ENCODE data around the gene NBPF3. TPM values are rescaled to one million over a fixed set of nuclear protein-coding genes. Genes with fewer than 3 reads are reported as not detected.
"Not testable (repeated sequence)": the region's sequence is repeated elsewhere in the genome, so short reads cannot be mapped to it uniquely, and the experiment has no call there.

NBPF3 gene
- total and polyA plus RNA-seq, 3 donors from 2014 or later = 38.3 to 49.1 (median 42.0) TPM

DNA sequence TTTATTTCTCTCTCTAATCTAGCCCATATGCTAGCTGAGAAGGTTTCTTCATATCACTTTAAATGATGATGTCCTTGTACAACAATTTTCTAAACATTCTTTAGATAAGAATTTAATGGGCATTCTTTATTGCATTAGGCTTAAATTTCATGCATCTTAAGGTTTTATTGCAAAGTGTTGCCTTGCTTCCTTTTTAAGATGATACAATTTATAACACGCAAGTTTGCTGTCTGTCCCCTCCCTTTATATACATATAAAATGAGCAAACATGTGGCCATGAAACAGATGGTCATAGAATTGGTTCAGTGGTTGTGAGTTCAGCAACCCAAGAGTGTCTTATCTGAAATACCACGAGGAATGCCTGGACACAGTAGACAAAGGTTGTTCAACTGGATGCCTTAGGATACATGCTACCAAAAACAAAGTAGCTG, 12.1 kb downstream of the NBPF3 start:
- H3K27ac ChIP-seq = no peak overlapping the region
- DNase-seq = no peak
- intact Hi-C loops (cut with DNase I; ENCODE audit: low total_unique reads) = no loop called here
- H3K27me3 ChIP-seq = no peaks in the 10 kb centered on the region
- no peaks in the 10 kb centered on the region for H3K36me3 ChIP-seq (ENCODE audit: low read depth, missing control alignments)
- no peak overlapping the region for H3K4me3 ChIP-seq
- WGBS, 2 donors = 54 to 58% methylated on average over 2 of the region's 2 CpGs
- H3K9me3 ChIP-seq = no peaks in the 10 kb centered on the region
- TF ChIP-seq, protein P1, sequence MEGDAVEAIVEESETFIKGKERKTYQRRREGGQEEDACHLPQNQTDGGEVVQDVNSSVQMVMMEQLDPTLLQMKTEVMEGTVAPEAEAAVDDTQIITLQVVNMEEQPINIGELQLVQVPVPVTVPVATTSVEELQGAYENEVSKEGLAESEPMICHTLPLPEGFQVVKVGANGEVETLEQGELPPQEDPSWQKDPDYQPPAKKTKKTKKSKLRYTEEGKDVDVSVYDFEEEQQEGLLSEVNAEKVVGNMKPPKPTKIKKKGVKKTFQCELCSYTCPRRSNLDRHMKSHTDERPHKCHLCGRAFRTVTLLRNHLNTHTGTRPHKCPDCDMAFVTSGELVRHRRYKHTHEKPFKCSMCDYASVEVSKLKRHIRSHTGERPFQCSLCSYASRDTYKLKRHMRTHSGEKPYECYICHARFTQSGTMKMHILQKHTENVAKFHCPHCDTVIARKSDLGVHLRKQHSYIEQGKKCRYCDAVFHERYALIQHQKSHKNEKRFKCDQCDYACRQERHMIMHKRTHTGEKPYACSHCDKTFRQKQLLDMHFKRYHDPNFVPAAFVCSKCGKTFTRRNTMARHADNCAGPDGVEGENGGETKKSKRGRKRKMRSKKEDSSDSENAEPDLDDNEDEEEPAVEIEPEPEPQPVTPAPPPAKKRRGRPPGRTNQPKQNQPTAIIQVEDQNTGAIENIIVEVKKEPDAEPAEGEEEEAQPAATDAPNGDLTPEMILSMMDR (IDR thresholded peaks at IDR 0.05) = no peak
- no peak for TF ChIP-seq POLR2A (IDR thresholded peaks at IDR 0.05)
- no peaks in the 10 kb centered on the region for H3K4me1 ChIP-seq

DNA sequence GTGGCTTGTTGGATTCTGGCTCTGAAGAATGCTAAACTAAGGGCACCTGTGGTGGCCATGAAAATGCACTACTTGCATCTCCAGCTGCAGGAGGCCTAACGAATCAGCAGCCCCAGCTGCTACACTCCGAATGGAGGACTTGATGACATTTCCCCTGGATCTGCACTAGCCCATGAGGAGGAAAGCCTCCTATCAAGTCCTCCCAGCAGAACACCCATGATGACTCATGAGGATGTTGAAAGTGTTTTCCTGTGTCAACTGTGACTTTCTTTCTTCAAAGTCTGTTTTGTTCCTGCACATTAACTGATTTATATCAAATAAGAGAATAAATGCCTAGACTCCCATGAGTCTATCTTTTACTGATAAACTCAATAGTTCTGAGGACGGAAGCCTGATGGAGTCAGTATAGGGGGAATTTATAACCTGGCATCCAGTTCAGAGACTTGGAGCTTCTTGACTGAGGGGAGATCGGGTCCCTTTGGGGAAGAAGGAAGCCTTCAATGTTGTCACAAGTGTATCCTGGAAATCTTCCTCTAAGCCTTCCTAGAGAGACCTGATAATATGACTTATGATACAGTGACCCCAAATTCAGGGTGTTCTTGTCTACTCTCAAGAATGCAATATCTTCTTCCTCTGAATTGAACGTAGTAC, 14.2 kb downstream of the NBPF3 start:
- H3K9me3 ChIP-seq; DNase-seq; H3K4me1 ChIP-seq; intact Hi-C loops (cut with DNase I; ENCODE audit: low total_unique reads); H3K36me3 ChIP-seq (ENCODE audit: low read depth, missing control alignments); H3K27me3 ChIP-seq; H3K27ac ChIP-seq; H3K4me3 ChIP-seq: not testable (repeated sequence)
- WGBS, 2 donors = 81 to 82% methylated on average over 4 to 5 of the region's 5 CpGs

GRCh38 chr1:21454904-21455303, 15.0 kb downstream of the NBPF3 start:
- H3K4me1 ChIP-seq; H3K9me3 ChIP-seq; H3K27ac ChIP-seq; H3K27me3 ChIP-seq; H3K4me3 ChIP-seq; intact Hi-C loops (cut with DNase I; ENCODE audit: low total_unique reads); H3K36me3 ChIP-seq (ENCODE audit: low read depth, missing control alignments); DNase-seq: not testable (repeated sequence)
- 87 to 91% methylated on average over 4 to 5 of the region's 5 CpGs for WGBS, 2 donors

- H3K4me3 ChIP-seq = no peak overlapping the region
- no peak for DNase-seq
- intact Hi-C loops (cut with DNase I; ENCODE audit: low total_unique reads) = no loop called here
- no peaks in the 10 kb centered on the region for H3K4me1 ChIP-seq
- no peaks in the 10 kb centered on the region for H3K36me3 ChIP-seq (ENCODE audit: low read depth, missing control alignments)
- 94 to 96% methylated on average over 1 of the region's 1 CpG for WGBS, 2 donors
- no peaks in the 10 kb centered on the region for H3K27me3 ChIP-seq
- H3K27ac ChIP-seq = no peak overlapping the region
- TF ChIP-seq POLR2A (IDR thresholded peaks at IDR 0.05) = no peak
- TF ChIP-seq, protein P1 (IDR thresholded peaks at IDR 0.05) = no peak
- H3K9me3 ChIP-seq = no peaks in the 10 kb centered on the region
Observed at GRCh38 chr1:21457654-21458053, 17.7 kb downstream of the NBPF3 start.

DNA sequence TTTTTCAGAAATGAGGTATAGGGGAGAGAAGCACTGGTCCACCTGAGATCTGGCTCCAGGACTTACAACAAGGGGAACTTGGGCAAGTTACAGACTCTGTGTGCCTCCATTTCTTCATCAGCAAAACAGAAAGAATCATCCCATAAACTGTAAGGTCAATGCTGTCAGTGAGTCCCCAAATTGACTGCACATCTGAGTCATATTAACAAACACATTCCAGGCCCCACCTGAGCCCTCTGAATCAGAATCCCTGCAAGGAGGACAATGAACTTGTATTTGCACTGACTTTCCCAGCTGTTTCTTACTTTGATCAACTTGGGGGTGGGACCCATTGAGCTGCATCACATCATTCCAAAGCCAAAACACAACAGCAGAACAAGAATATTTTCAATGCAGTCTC, 25.2 kb downstream of the NBPF3 start:
- H3K4me3 ChIP-seq; H3K27me3 ChIP-seq; H3K4me1 ChIP-seq; H3K36me3 ChIP-seq (ENCODE audit: low read depth, missing control alignments); H3K27ac ChIP-seq; H3K9me3 ChIP-seq; DNase-seq; intact Hi-C loops (cut with DNase I; ENCODE audit: low total_unique reads): not testable (repeated sequence)

- H3K27ac ChIP-seq; H3K4me3 ChIP-seq; H3K4me1 ChIP-seq; intact Hi-C loops (cut with DNase I; ENCODE audit: low total_unique reads); H3K27me3 ChIP-seq; H3K9me3 ChIP-seq; H3K36me3 ChIP-seq (ENCODE audit: low read depth, missing control alignments); DNase-seq: not testable (repeated sequence)
- 85% methylated on average over 4 of the region's 4 CpGs for WGBS, 2 donors
Observed at GRCh38 chr1:21467946-21468345, 28.0 kb downstream of the NBPF3 start.

- Histone ChIP-seq H3K9me3 (no peaks in the 10 kb centered on the region), H3K4me1 (no peaks in the 10 kb centered on the region), H3K27me3 (no peaks in the 10 kb centered on the region), H3K27ac (no peak overlapping the region), H3K36me3 (ENCODE audit: low read depth, missing control alignments) (no peaks in the 10 kb centered on the region), H3K4me3 (no peak overlapping the region)
- DNase-seq = no peak
- WGBS, 2 donors = 67 to 78% methylated on average over 10 of the region's 10 CpGs
- no peak for TF ChIP-seq POLR2A (IDR thresholded peaks at IDR 0.05)
- TF ChIP-seq, protein P1 (IDR thresholded peaks at IDR 0.05) = no peak
- intact Hi-C loops (cut with DNase I; ENCODE audit: low total_unique reads) = no loop called here
Observed at GRCh38 chr1:21468599-21468998, 28.7 kb downstream of the NBPF3 start.
